ENCODE measurements around the gene COLGALT1.

COLGALT1 gene

DNA sequence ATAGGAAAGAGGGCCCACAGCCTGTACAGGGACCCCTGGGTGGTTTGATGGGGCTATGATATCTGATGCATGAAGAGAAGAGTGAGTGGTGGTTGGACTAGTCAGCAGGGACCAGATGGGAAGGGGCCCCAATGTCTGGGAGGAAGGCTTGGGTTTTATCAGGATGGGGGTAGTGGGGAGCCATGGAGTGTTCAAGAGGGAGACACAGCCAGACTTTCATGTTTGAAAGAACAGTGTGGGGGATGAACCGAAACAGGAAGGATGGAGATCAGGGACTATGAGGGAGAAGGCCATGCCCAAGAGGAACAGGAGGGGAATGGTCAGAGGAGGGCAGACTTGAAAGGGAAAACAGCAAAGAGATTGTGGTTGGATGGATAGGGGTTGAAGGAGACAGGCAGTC, 69.6 kb downstream of the COLGALT1 start:
- no peak for DNase-seq

DNA sequence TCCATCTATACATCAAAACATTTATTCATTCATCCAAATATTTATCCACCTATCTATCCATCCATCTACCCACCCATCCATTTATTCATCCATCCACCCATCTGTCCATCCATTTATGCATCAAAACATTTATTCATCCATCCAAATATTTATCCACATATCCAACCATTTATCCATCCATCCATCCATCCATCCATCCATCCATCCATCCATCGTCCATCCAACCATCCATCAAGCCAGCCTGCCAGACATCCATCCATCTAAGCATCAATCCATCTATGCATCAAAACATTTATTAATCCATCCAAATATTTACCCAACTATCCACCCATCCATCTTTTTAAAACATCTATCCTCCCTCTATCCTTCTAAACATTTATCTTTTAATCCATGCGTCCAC, 70.5 kb downstream of the COLGALT1 start:
- DNase-seq = no peak

DNA sequence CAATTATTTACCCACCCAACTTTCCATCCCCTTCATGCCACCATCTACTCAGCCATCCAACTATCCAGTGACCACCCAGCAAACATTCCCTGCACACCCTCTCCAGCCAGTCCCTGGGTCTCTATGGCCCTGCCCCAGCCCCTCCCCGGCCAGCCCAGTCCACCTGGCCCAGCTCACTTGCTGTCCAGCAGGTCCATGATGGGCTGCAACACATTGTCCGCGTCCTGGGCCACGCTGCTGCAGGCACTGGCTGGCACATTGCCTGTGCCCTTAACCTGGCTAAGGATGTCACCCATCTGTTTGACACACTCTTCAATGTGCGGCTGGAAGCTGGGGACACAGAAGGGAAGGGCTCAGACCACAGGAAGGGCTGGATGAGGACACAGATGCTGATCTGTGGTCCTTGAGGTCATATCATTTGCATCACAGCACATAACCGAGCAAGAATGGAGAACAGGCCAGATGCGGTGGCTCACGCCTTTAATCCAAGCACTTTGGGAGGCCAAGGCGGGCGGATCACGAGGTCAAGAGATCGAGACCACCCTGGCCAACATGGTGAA, 71.1 kb downstream of the COLGALT1 start:
- no peak for DNase-seq

DNA sequence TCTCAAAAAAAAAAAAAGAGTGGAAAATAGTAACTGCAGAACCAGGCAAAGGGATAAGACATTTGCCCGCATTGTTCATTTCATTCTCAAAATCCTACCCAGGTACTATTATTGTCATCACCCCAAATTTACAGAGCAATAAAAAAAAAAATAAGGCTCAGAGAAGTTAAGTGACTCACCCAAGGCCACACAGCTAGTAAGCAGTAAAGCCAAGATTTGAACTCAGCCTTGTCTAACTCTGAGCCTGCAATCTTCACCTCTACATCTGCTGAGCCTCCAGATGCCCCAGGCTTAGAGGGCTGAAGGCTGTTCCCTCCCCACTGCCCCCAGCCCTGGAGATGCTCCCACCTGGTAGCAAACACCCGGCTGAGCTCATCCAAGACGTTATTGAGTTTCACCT, 71.7 kb downstream of the COLGALT1 start:
- no peak for DNase-seq

DNA sequence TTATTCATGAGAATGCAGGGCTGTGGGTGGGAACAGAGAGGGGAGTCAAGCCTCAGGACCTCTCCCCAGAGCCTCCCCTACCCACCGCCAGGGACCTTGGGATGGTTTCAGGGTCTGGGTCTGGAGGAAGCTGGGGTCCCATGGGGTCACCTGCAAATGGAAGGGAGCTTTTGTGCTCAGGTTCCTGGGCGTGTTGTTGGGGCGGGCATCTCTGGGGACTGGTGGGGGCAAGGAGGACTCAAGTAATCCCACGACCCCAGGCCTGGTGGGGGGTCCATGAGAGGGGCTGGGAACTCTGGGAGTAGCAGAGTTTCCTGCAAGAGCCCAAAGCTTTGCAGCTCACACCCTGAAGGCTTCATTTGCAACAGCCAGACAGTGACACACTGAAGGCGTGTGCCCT, 72.5 kb downstream of the COLGALT1 start:
- DNase-seq = no peak

DNA sequence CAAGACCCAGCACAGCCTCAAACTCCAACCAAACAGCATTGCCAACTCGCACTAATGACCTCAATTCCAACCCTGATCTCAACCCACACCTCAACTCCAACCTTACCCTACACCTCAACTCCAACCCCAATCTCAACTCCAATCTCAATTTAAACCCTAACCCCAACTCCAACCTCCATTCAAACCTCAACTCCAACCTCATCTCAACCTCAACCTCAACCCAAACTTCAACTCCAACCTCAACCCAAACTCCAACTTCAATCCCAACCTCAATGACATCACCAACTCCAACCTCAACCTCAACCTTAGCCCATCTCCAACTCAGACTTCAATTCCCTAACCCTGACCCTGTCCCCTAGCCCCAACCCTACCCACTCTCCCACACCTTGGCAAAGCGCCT, 74.3 kb downstream of the COLGALT1 start:
- DNase-seq = no peak

DNA sequence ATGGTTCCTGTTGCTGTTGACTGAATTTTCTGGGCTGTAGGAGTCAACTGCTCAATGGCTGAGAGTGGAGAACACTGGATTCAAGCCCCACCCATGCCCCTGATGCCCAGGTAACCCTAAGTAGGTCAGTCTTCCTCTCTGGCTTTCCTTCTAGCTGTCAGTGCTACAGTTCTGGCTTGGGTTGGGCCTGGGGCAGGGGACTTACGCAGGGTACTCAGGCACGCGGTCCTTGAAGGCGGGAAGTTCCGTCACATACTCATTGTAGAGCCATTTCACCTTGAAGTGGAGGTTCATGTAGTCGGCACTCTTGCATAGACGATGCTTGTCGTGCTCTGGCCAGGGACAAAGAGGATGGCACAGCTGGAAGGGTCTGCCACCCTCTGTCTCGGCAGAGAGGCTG, 77.1 kb downstream of the COLGALT1 start:
- no peak for DNase-seq

All from CD4-positive, alpha-beta T cell treated with Interleukin-15 for 1 hour (primary cell).